Neuronal stem cell (in vitro differentiated cells): ENCODE results near the gene SLC13A4.

Experiments
- DNase-seq: peaks from one replicate; pipeline ENCODE4 v3.0.0-alpha.2; 2013; ENCODE audit warnings: low spot score
- H2AFZ ChIP-seq: one replicate; pipeline ENCODE4 v1.6.1; 2013; ENCODE audit warnings: mild to moderate bottlenecking, low read length, inconsistent platforms
- H2AK5ac ChIP-seq: 2 replicates; pipeline ENCODE4 v1.6.1; 2013; ENCODE audit warnings: low read depth, mild to moderate bottlenecking, inconsistent platforms, low read length, moderate library complexity, mixed read lengths
- H2BK120ac ChIP-seq: 2 replicates; pipeline ENCODE4 v1.6.1; 2013; ENCODE audit warnings: low read depth, mild to moderate bottlenecking, inconsistent platforms, low read length, moderate library complexity, mixed read lengths
- H2BK12ac ChIP-seq: one replicate; pipeline ENCODE4 v1.6.1; 2013; ENCODE audit warnings: low read length, inconsistent platforms
- H2BK15ac ChIP-seq: 2 replicates; pipeline ENCODE4 v1.6.1; 2013; ENCODE audit warnings: mild to moderate bottlenecking, low read length, inconsistent platforms, mixed read lengths
- H2BK5ac ChIP-seq: one replicate; pipeline ENCODE4 v1.6.1; 2013; ENCODE audit warnings: inconsistent platforms, mild to moderate bottlenecking, low read length, moderate library complexity
- H3K14ac ChIP-seq: one replicate; pipeline ENCODE4 v1.6.1; 2013; ENCODE audit warnings: low read length, inconsistent platforms
- H3K18ac ChIP-seq: 2 replicates; pipeline ENCODE4 v1.6.1; 2013; ENCODE audit warnings: low read length, inconsistent platforms
- H3K23ac ChIP-seq: 2 replicates; pipeline ENCODE4 v1.6.1; 2013; ENCODE audit warnings: low read depth, mild to moderate bottlenecking, mixed read lengths, low read length, inconsistent platforms; ENCODE audit not compliant: poor library complexity
- H3K27ac ChIP-seq: replicated peaks from 3 replicates; pipeline ENCODE4 v1.5.1; 2013; ENCODE audit warnings: low read length, inconsistent platforms
- H3K27me3 ChIP-seq, 3 experiments: 2 replicates each; pipeline ENCODE4 v1.6.1; 2013; ENCODE audit warnings: low read length in 3 of 3, mild to moderate bottlenecking in 2 of 3, inconsistent platforms in 1 of 3, low read depth in 1 of 3, mixed read lengths in 1 of 3, moderate library complexity in 1 of 3; ENCODE audit not compliant: control insufficient read depth in 3 of 3, insufficient read depth in 3 of 3
- H3K36me3 ChIP-seq, 2 donors: replicated peaks in 1 of 2; 2 replicates each; pipeline ENCODE4 v1.6.1; 2013; ENCODE audit warnings: low read length in 2 of 2; ENCODE audit not compliant: control insufficient read depth in 2 of 2, insufficient read depth in 2 of 2
- H3K4ac ChIP-seq: 2 replicates; pipeline ENCODE4 v1.6.1; 2013; ENCODE audit warnings: inconsistent platforms, mild to moderate bottlenecking, low read length, moderate library complexity
- H3K4me1 ChIP-seq, 2 donors: 1 replicate in 1 of 2; 2 replicates in 1 of 2; pipeline ENCODE4 v1.6.1; 2013; ENCODE audit warnings: low read length in 2 of 2, low read depth in 1 of 2; ENCODE audit not compliant: control insufficient read depth in 2 of 2, insufficient read depth in 1 of 2
- H3K4me2 ChIP-seq: one replicate; pipeline ENCODE4 v1.6.1; 2013; ENCODE audit warnings: mild to moderate bottlenecking, low read length, inconsistent platforms; ENCODE audit not compliant: insufficient read depth, poor library complexity, severe bottlenecking
- H3K4me3 ChIP-seq, 2 donors: 2 replicates each; pipeline ENCODE4 v1.5.1; 2013; ENCODE audit warnings: low read length in 2 of 2, mild to moderate bottlenecking in 2 of 2, inconsistent platforms in 1 of 2, moderate library complexity in 1 of 2
- H3K79me1 ChIP-seq: one replicate; pipeline ENCODE4 v1.6.1; 2013; ENCODE audit warnings: low read depth, mild to moderate bottlenecking, inconsistent platforms, low read length, moderate library complexity
- H3K9ac ChIP-seq: one replicate; pipeline ENCODE4 v1.6.1; 2013; ENCODE audit warnings: mild to moderate bottlenecking, low read depth, low read length, inconsistent platforms; ENCODE audit not compliant: poor library complexity
- H3K9me3 ChIP-seq, 2 donors: replicated peaks in 1 of 2; 2 replicates each; pipeline versions ENCODE3 to v1.6.1; 2013; ENCODE audit warnings: low read length in 2 of 2, mild to moderate bottlenecking in 2 of 2, inconsistent platforms in 1 of 2, low read depth in 1 of 2, mixed read lengths in 1 of 2, moderate library complexity in 1 of 2; ENCODE audit not compliant: control insufficient read depth in 2 of 2, insufficient read depth in 1 of 2
- H4K8ac ChIP-seq: one replicate; pipeline ENCODE4 v1.6.1; 2013; ENCODE audit warnings: low read depth, mild to moderate bottlenecking, inconsistent platforms, low read length, moderate library complexity
- H4K91ac ChIP-seq: one replicate; pipeline ENCODE4 v1.6.1; 2013; ENCODE audit warnings: low read length, low read depth, mild to moderate bottlenecking, inconsistent platforms; ENCODE audit not compliant: poor library complexity
- WGBS, 2 donors: extraction: QIAGEN DNeasy Blood & Tissue Kit; methylation state at CpG; one replicate each; pipeline ENCODE4 v1.1.7; 2013; ENCODE audit warnings: missing lambda C conversion rate in 2 of 2, mixed read lengths in 1 of 2; ENCODE audit not compliant: insufficient read length in 2 of 2, insufficient replicate concordance in 1 of 2; ENCODE audit errors: extremely low coverage in 2 of 2; 5-methylcytosine and 5-hydroxymethylcytosine counted together

The SLC13A4 gene

DNA sequence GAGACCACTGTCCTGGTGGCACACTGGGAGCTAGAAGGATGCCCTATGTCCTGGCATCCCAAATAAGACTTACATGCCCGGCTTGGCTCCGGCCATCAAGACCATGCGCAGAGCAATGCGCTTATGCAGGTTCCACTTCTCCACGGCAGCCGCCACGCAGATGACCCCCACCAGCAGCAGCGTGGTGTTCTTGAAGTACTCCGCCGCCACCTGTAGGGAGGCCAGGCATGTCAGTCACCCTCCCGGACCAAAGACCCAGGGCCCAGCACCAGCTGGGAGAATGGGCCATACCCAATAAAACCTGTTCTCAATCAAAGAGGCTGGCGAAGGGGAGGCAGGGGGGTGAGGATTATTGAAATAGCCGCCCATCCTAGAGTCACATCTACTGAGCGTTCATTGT is 19.9 kb downstream of the SLC13A4 start:
- Histone ChIP-seq H3K4me2 (no peak overlapping the region), H2AK5ac (no peak overlapping the region)
- no CpG with 5 or more reads among the region's 14 CpGs for WGBS, 2 donors

GRCh38 chr7:135707570-135707966 is 20.4 kb downstream of the SLC13A4 start:
- Histone ChIP-seq H2BK12ac (no peak overlapping the region), H3K4me1 (peaks cover 2% of the 10 kb centered on the region in 2 donors), H3K36me3 (no peaks in the 10 kb centered on the region), H3K9me3 (no peaks in the 10 kb centered on the region), H2AK5ac (no peak overlapping the region), H3K9ac (no peak overlapping the region), H4K8ac (no peak overlapping the region), H3K18ac (no peak overlapping the region), H2BK15ac (no peak overlapping the region), H2BK120ac (no peak overlapping the region), H3K27ac (no peak overlapping the region), H3K4me2 (no peak overlapping the region), H4K91ac (no peak overlapping the region), H3K79me1 (no peaks in the 10 kb centered on the region), H3K4ac (no peak overlapping the region), H3K23ac (no peak overlapping the region), H3K27me3 (no peaks in the 10 kb centered on the region), H3K14ac (no peak overlapping the region), H3K4me3 (no peak overlapping the region), H2BK5ac (no peak overlapping the region), H2AFZ (no peak overlapping the region)
- no peak for DNase-seq
- WGBS, 2 donors = no CpG with 5 or more reads among the region's 5 CpGs

More for the DNA sequence above, 19.9 kb downstream of the SLC13A4 start:
- Histone ChIP-seq H2BK120ac (no peak overlapping the region), H3K4ac (no peak overlapping the region), H3K4me3 (no peak overlapping the region), H3K27ac (no peak overlapping the region), H4K8ac (no peak overlapping the region), H3K4me1 (peaks cover 2% of the 10 kb centered on the region in 2 donors), H2AFZ (no peak overlapping the region), H2BK5ac (no peak overlapping the region), H3K79me1 (no peaks in the 10 kb centered on the region), H3K18ac (no peak overlapping the region), H2BK12ac (no peak overlapping the region), H2BK15ac (no peak overlapping the region), H3K27me3 (no peaks in the 10 kb centered on the region), H3K36me3 (no peaks in the 10 kb centered on the region), H3K9me3 (no peaks in the 10 kb centered on the region), H4K91ac (no peak overlapping the region), H3K23ac (no peak overlapping the region), H3K9ac (no peak overlapping the region), H3K14ac (no peak overlapping the region)
- DNase-seq = no peak

- WGBS, 2 donors = no CpG with 5 or more reads among the region's 7 CpGs
- no peak overlapping the region for H3K18ac ChIP-seq
- H3K14ac ChIP-seq = no peak overlapping the region
- no peak overlapping the region for H4K8ac ChIP-seq
- no peaks in the 10 kb centered on the region for H3K27me3 ChIP-seq
- no peak overlapping the region for H3K23ac ChIP-seq
- H3K79me1 ChIP-seq = no peaks in the 10 kb centered on the region
- H2BK15ac ChIP-seq = no peak overlapping the region
- peaks cover 0 to 2% of the 10 kb centered on the region in 2 donors for H3K4me1 ChIP-seq
- H3K4me3 ChIP-seq = no peak overlapping the region
- peak overlapping the region; percentile 14 for H3K9ac ChIP-seq
- no peaks in the 10 kb centered on the region for H3K36me3 ChIP-seq
- no peak overlapping the region for H2BK12ac ChIP-seq
- no peak overlapping the region for H3K4me2 ChIP-seq
- no peak overlapping the region for H3K27ac ChIP-seq
- no peak overlapping the region for H2AK5ac ChIP-seq
- H2BK5ac ChIP-seq = no peak overlapping the region
- no peak for DNase-seq
- no peak overlapping the region for H3K4ac ChIP-seq
- no peak overlapping the region for H2AFZ ChIP-seq
- H3K9me3 ChIP-seq = no peaks in the 10 kb centered on the region
- no peak overlapping the region for H4K91ac ChIP-seq
- no peak overlapping the region for H2BK120ac ChIP-seq
These were observed 21.0 kb downstream of the SLC13A4 start for GRCh38 chr7:135706858-135707569.

- no peak overlapping the region for H3K27ac ChIP-seq
- peak overlapping the region; percentile 95 for H3K14ac ChIP-seq
- WGBS, 2 donors = no CpG with 5 or more reads among the region's 20 CpGs
- H3K4me3 ChIP-seq = peak overlapping the region in 1 of 2 donors; percentile 14
- peak overlapping the region; percentile 14 for H3K9ac ChIP-seq
- no peaks in the 10 kb centered on the region for H3K79me1 ChIP-seq
- H4K91ac ChIP-seq = no peak overlapping the region
- no peak overlapping the region for H2BK5ac ChIP-seq
- no peak overlapping the region for H2BK12ac ChIP-seq
- H3K9me3 ChIP-seq = no peaks in the 10 kb centered on the region
- H3K4ac ChIP-seq = no peak overlapping the region
- H3K4me1 ChIP-seq = peaks cover 0 to 2% of the 10 kb centered on the region in 2 donors
- H2BK15ac ChIP-seq = no peak overlapping the region
- DNase-seq = no peak
- H2BK120ac ChIP-seq = no peak overlapping the region
- H3K4me2 ChIP-seq = no peak overlapping the region
- no peak overlapping the region for H2AK5ac ChIP-seq
- no peak overlapping the region for H2AFZ ChIP-seq
- H3K36me3 ChIP-seq = no peaks in the 10 kb centered on the region
- H4K8ac ChIP-seq = no peak overlapping the region
- H3K23ac ChIP-seq = no peak overlapping the region
- H3K18ac ChIP-seq = peak overlapping the region; percentile 7
- no peaks in the 10 kb centered on the region for H3K27me3 ChIP-seq
These were observed 21.8 kb downstream of the SLC13A4 start for GRCh38 chr7:135706038-135706742.
